ENCODE data around the gene GAGE12H. TPM values are rescaled to one million over a fixed set of nuclear protein-coding genes. Genes with fewer than 3 reads are reported as not detected.
"Not testable (repeated sequence)": the region's sequence is repeated elsewhere in the genome, so short reads cannot be mapped to it uniquely, and the experiment has no call there.

GAGE12H gene, protein sequence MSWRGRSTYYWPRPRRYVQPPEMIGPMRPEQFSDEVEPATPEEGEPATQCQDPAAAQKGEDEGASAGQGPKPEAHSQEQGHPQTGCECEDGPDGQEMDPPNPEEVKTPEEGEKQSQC
- not detected in 2 replicates for polyA plus RNA-seq (2011; rRNA removed)
- polyA minus RNA-seq (2011; rRNA and poly(A)+ RNA removed) = not detected in 2 replicates

DNA sequence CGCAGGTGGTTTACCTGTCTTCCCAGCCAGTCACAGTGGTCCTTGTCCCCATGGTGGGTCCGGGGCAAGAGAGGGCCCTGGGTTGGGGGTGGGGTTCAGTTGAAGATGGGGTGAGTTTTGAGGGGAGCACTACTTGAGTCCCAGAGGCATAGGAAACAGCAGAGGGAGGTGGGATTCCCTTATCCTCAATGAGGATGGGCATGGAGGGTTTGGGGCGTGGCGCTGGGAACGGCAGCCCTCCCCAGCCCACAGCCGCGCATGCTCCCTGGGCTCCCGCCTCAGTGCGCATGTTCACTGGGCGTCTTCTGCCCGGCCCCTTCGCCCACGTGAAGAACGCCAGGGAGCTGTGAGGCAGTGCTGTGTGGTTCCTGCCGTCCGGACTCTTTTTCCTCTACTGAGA is at the start of gene GAGE12H:
Gene GAGE12H, plus strand, starts transcription at position 301 of the 400 bp plus-strand sequence. CDS start 1,155 bp downstream, outside the sequence.
- H3K27ac ChIP-seq (ENCODE audit: low read depth, low read length); DNase-seq (ENCODE audit: low read depth, low spot score); H3K27me3 ChIP-seq (ENCODE audit: control insufficient read depth, insufficient read depth, low read length); POLR2A ChIA-PET; CTCF ChIA-PET; H3K4me3 ChIP-seq (ENCODE audit: low read depth, low read length); H3K9me3 ChIP-seq (ENCODE audit: control insufficient read depth, insufficient read depth, low read length): not testable (repeated sequence)

DNA sequence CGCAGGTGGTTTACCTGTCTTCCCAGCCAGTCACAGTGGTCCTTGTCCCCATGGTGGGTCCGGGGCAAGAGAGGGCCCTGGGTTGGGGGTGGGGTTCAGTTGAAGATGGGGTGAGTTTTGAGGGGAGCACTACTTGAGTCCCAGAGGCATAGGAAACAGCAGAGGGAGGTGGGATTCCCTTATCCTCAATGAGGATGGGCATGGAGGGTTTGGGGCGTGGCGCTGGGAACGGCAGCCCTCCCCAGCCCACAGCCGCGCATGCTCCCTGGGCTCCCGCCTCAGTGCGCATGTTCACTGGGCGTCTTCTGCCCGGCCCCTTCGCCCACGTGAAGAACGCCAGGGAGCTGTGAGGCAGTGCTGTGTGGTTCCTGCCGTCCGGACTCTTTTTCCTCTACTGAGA is 47.9 kb upstream of the GAGE12H start, which contains the start of gene GAGE12C:
Gene GAGE12C, plus strand, starts transcription at position 301 of the 400 bp plus-strand sequence. CDS start 1,155 bp downstream, outside the sequence.
- H3K27me3 ChIP-seq (ENCODE audit: control insufficient read depth, insufficient read depth, low read length); CTCF ChIA-PET; H3K4me3 ChIP-seq (ENCODE audit: low read depth, low read length); H3K27ac ChIP-seq (ENCODE audit: low read depth, low read length); H3K9me3 ChIP-seq (ENCODE audit: control insufficient read depth, insufficient read depth, low read length); DNase-seq (ENCODE audit: low read depth, low spot score); POLR2A ChIA-PET: not testable (repeated sequence)

DNA sequence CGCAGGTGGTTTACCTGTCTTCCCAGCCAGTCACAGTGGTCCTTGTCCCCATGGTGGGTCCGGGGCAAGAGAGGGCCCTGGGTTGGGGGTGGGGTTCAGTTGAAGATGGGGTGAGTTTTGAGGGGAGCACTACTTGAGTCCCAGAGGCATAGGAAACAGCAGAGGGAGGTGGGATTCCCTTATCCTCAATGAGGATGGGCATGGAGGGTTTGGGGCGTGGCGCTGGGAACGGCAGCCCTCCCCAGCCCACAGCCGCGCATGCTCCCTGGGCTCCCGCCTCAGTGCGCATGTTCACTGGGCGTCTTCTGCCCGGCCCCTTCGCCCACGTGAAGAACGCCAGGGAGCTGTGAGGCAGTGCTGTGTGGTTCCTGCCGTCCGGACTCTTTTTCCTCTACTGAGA is 38.3 kb upstream of the GAGE12H start, which contains the start of gene GAGE12D:
Gene GAGE12D, plus strand, starts transcription at position 301 of the 400 bp plus-strand sequence. CDS start 1,155 bp downstream, outside the sequence.
- H3K27me3 ChIP-seq (ENCODE audit: control insufficient read depth, insufficient read depth, low read length); H3K27ac ChIP-seq (ENCODE audit: low read depth, low read length); POLR2A ChIA-PET; H3K4me3 ChIP-seq (ENCODE audit: low read depth, low read length); H3K9me3 ChIP-seq (ENCODE audit: control insufficient read depth, insufficient read depth, low read length); CTCF ChIA-PET; DNase-seq (ENCODE audit: low read depth, low spot score): not testable (repeated sequence)

DNA sequence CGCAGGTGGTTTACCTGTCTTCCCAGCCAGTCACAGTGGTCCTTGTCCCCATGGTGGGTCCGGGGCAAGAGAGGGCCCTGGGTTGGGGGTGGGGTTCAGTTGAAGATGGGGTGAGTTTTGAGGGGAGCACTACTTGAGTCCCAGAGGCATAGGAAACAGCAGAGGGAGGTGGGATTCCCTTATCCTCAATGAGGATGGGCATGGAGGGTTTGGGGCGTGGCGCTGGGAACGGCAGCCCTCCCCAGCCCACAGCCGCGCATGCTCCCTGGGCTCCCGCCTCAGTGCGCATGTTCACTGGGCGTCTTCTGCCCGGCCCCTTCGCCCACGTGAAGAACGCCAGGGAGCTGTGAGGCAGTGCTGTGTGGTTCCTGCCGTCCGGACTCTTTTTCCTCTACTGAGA is 28.8 kb upstream of the GAGE12H start, which contains the start of gene GAGE12E:
Gene GAGE12E, plus strand, starts transcription at position 301 of the 400 bp plus-strand sequence. CDS start 1,155 bp downstream, outside the sequence.
- DNase-seq (ENCODE audit: low read depth, low spot score); H3K4me3 ChIP-seq (ENCODE audit: low read depth, low read length); H3K27ac ChIP-seq (ENCODE audit: low read depth, low read length); H3K9me3 ChIP-seq (ENCODE audit: control insufficient read depth, insufficient read depth, low read length); CTCF ChIA-PET; H3K27me3 ChIP-seq (ENCODE audit: control insufficient read depth, insufficient read depth, low read length); POLR2A ChIA-PET: not testable (repeated sequence)

DNA sequence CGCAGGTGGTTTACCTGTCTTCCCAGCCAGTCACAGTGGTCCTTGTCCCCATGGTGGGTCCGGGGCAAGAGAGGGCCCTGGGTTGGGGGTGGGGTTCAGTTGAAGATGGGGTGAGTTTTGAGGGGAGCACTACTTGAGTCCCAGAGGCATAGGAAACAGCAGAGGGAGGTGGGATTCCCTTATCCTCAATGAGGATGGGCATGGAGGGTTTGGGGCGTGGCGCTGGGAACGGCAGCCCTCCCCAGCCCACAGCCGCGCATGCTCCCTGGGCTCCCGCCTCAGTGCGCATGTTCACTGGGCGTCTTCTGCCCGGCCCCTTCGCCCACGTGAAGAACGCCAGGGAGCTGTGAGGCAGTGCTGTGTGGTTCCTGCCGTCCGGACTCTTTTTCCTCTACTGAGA is 19.2 kb upstream of the GAGE12H start, which contains the start of gene GAGE12F:
Gene GAGE12F, plus strand, starts transcription at position 301 of the 400 bp plus-strand sequence. CDS start 1,155 bp downstream, outside the sequence.
- H3K9me3 ChIP-seq (ENCODE audit: control insufficient read depth, insufficient read depth, low read length); POLR2A ChIA-PET; H3K27me3 ChIP-seq (ENCODE audit: control insufficient read depth, insufficient read depth, low read length); H3K27ac ChIP-seq (ENCODE audit: low read depth, low read length); DNase-seq (ENCODE audit: low read depth, low spot score); CTCF ChIA-PET; H3K4me3 ChIP-seq (ENCODE audit: low read depth, low read length): not testable (repeated sequence)

DNA sequence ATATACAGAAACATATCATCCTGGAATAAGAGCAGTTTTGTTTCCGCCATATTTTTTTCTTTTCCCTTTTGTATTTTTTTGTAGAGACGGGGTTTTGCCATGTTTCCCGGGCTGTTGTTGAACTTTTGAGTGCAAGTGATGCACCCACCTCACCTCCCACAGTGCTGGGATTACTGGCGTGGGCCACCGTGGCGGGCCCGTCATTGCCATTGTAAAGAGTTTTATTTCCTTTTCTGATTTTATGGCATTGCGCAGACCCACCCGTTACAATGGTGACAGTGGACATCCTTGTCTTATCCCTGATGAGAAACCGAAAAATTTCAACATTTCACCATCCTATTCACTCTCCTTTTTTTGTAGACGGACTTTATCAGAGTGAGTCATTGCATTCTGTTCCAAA is 11.0 kb upstream of the GAGE12H start:
- H3K27me3 ChIP-seq (ENCODE audit: control insufficient read depth, insufficient read depth, low read length); H3K27ac ChIP-seq (ENCODE audit: low read depth, low read length); CTCF ChIA-PET; H3K4me3 ChIP-seq (ENCODE audit: low read depth, low read length); DNase-seq (ENCODE audit: low read depth, low spot score); H3K9me3 ChIP-seq (ENCODE audit: control insufficient read depth, insufficient read depth, low read length); POLR2A ChIA-PET: not testable (repeated sequence)

DNA sequence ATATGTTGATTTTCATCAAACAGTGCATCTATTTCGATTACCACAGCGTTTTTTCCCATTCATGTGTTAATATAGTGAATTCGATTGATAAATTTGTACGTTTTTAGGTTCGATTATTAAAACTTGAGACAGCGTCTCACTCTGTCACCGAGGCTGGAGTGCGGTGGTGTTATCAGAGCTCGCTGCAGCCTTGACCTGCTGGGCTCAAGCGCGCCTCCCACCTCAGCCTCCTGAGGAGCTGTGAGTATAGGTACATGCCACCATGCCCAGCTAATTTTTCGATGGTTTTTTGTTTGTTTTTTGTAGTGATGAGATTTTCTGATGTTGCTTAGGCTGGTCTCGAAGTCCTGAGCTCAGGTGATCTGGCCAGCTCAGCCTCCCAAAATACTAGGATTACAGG is 10.6 kb upstream of the GAGE12H start:
- DNase-seq (ENCODE audit: low read depth, low spot score); POLR2A ChIA-PET; H3K9me3 ChIP-seq (ENCODE audit: control insufficient read depth, insufficient read depth, low read length); H3K27ac ChIP-seq (ENCODE audit: low read depth, low read length); H3K4me3 ChIP-seq (ENCODE audit: low read depth, low read length); CTCF ChIA-PET; H3K27me3 ChIP-seq (ENCODE audit: control insufficient read depth, insufficient read depth, low read length): not testable (repeated sequence)

DNA sequence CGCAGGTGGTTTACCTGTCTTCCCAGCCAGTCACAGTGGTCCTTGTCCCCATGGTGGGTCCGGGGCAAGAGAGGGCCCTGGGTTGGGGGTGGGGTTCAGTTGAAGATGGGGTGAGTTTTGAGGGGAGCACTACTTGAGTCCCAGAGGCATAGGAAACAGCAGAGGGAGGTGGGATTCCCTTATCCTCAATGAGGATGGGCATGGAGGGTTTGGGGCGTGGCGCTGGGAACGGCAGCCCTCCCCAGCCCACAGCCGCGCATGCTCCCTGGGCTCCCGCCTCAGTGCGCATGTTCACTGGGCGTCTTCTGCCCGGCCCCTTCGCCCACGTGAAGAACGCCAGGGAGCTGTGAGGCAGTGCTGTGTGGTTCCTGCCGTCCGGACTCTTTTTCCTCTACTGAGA is 9.6 kb upstream of the GAGE12H start, which contains the start of gene GAGE12G:
Gene GAGE12G, plus strand, starts transcription at position 301 of the 400 bp plus-strand sequence. CDS start 1,155 bp downstream, outside the sequence.
- H3K9me3 ChIP-seq (ENCODE audit: control insufficient read depth, insufficient read depth, low read length); H3K27ac ChIP-seq (ENCODE audit: low read depth, low read length); DNase-seq (ENCODE audit: low read depth, low spot score); H3K27me3 ChIP-seq (ENCODE audit: control insufficient read depth, insufficient read depth, low read length); POLR2A ChIA-PET; H3K4me3 ChIP-seq (ENCODE audit: low read depth, low read length); CTCF ChIA-PET: not testable (repeated sequence)

DNA sequence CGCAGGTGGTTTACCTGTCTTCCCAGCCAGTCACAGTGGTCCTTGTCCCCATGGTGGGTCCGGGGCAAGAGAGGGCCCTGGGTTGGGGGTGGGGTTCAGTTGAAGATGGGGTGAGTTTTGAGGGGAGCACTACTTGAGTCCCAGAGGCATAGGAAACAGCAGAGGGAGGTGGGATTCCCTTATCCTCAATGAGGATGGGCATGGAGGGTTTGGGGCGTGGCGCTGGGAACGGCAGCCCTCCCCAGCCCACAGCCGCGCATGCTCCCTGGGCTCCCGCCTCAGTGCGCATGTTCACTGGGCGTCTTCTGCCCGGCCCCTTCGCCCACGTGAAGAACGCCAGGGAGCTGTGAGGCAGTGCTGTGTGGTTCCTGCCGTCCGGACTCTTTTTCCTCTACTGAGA is 9.4 kb downstream of the GAGE12H start, which contains the start of gene GAGE2A:
Gene GAGE2A, plus strand, starts transcription at position 301 of the 400 bp plus-strand sequence. CDS start 1,155 bp downstream, outside the sequence.
- POLR2A ChIA-PET = not testable (repeated sequence)

DNA sequence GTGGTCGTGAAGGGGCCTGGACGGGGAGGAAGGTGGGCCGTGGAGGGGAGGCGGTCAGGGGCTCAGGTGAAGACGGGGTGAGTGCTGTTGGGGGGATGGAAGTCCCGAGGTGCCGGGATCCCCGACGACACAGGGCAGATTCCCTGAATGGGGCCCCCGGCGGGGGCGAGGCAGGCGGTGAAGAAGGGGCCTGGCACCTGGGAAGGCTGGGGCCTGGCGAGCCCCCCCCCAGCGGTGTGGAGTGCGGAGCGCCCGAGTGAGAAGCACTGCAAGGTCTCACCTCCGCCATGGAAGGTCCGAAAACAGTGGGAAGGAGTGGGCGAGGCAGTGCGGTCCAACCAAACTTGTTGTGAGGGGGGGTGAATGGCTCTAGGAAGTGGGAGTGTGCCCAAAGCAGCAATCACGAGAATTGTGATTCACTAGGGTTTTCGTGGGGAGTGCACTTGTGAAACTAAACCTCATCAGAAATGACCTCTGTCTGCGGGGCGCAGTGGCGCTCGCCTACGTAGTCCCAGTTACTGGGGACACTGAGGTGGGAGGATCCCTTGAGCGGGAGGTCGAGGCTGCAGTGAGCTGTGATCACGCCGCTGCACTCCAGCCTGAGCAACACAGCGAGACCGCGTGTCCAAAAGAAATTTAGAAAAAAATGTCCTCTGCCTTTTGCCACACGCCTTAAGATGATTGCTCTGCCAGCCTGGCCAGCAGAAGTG is 10.2 kb downstream of the GAGE12H start:
- H3K27me3 ChIP-seq (ENCODE audit: control insufficient read depth, insufficient read depth, low read length); POLR2A ChIA-PET; DNase-seq (ENCODE audit: low read depth, low spot score): not testable (repeated sequence)

More for the DNA sequence above, 9.4 kb downstream of the GAGE12H start, which contains the start of gene GAGE2A:
- H3K4me3 ChIP-seq (ENCODE audit: low read depth, low read length); CTCF ChIA-PET; H3K9me3 ChIP-seq (ENCODE audit: control insufficient read depth, insufficient read depth, low read length); DNase-seq (ENCODE audit: low read depth, low spot score); H3K27ac ChIP-seq (ENCODE audit: low read depth, low read length); H3K27me3 ChIP-seq (ENCODE audit: control insufficient read depth, insufficient read depth, low read length): not testable (repeated sequence)

DNA sequence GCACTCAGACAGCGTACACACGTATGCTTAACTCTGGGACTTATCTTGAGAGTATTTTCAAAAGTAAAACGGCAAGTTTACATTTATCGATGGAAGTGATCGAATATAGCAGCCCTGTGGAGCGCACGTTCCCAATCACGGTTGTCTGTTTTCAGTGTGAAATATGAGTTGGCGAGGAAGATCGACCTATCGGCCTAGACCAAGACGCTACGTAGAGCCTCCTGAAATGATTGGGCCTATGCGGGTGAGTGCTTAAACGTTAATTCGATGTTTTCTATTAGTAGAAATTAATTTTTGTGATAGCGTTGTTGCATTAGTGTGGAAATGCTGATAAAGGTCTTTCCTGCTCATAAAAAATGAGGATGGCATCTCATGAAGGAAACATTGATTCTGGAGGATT is 10.7 kb downstream of the GAGE12H start:
- H3K27me3 ChIP-seq (ENCODE audit: control insufficient read depth, insufficient read depth, low read length); H3K9me3 ChIP-seq (ENCODE audit: control insufficient read depth, insufficient read depth, low read length); CTCF ChIA-PET; H3K27ac ChIP-seq (ENCODE audit: low read depth, low read length); POLR2A ChIA-PET; H3K4me3 ChIP-seq (ENCODE audit: low read depth, low read length); DNase-seq (ENCODE audit: low read depth, low spot score): not testable (repeated sequence)

More for the DNA sequence above, 10.2 kb downstream of the GAGE12H start:
- H3K9me3 ChIP-seq (ENCODE audit: control insufficient read depth, insufficient read depth, low read length); H3K4me3 ChIP-seq (ENCODE audit: low read depth, low read length); H3K27ac ChIP-seq (ENCODE audit: low read depth, low read length); CTCF ChIA-PET: not testable (repeated sequence)

DNA sequence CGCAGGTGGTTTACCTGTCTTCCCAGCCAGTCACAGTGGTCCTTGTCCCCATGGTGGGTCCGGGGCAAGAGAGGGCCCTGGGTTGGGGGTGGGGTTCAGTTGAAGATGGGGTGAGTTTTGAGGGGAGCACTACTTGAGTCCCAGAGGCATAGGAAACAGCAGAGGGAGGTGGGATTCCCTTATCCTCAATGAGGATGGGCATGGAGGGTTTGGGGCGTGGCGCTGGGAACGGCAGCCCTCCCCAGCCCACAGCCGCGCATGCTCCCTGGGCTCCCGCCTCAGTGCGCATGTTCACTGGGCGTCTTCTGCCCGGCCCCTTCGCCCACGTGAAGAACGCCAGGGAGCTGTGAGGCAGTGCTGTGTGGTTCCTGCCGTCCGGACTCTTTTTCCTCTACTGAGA is 19.0 kb downstream of the GAGE12H start, which contains the start of gene GAGE1:
Gene GAGE1, plus strand, starts transcription at position 301 of the 400 bp plus-strand sequence. CDS start 1,155 bp downstream, outside the sequence.
- H3K27ac ChIP-seq (ENCODE audit: low read depth, low read length); H3K4me3 ChIP-seq (ENCODE audit: low read depth, low read length); DNase-seq (ENCODE audit: low read depth, low spot score); CTCF ChIA-PET; H3K27me3 ChIP-seq (ENCODE audit: control insufficient read depth, insufficient read depth, low read length); H3K9me3 ChIP-seq (ENCODE audit: control insufficient read depth, insufficient read depth, low read length); POLR2A ChIA-PET: not testable (repeated sequence)
